HEK293 (cell line): ENCODE results near the gene CRYZL1.
A peak's percentile ranks its signal among the peaks of the same experiment; 100 is the strongest.

Source experiments
- CTCF ChIA-PET: fragments of 350-600 bp; formaldehyde crosslinking; extraction: SDS; loops from one replicate; lab custom pipeline; 2021; ENCODE audit warnings: antibody characterized with exemption; lab: Yijun Ruan, JAX
- POLR2A ChIA-PET: fragments of 300-600 bp; formaldehyde crosslinking; extraction: SDS; loops from one replicate; lab custom pipeline; 2020; ENCODE audit warnings: antibody characterized with exemption, inconsistent platforms; lab: Yijun Ruan, JAX
- H3K27ac ChIP-seq: fragments of 200-500 bp; sonication (Bioruptor generic); 2 replicates; pipeline ENCODE4 v1.5.1; 2014; ENCODE audit warnings: low read depth, low read length, control low read depth, inconsistent platforms; ENCODE audit errors: extremely low read depth
- H3K36me3 ChIP-seq, 2 experiments: fragments of 200-500 bp in 1 of 2; sonication (Bioruptor generic) in 1 of 2; 1 replicate in 1 of 2; 2 replicates in 1 of 2; pipeline ENCODE4 v1.5.1; 2014 to 2017; ENCODE audit warnings: inconsistent platforms in 2 of 2, low read length in 2 of 2; ENCODE audit not compliant: control insufficient read depth in 2 of 2, insufficient read depth in 1 of 2
- H3K4me1 ChIP-seq: fragments of 200-500 bp; sonication (Bioruptor generic); 2 replicates; pipeline ENCODE4 v1.5.1; 2014; ENCODE audit warnings: mild to moderate bottlenecking, low read length, inconsistent platforms; ENCODE audit not compliant: control insufficient read depth, insufficient read depth
- H3K4me3 ChIP-seq: 2 replicates; pipeline ENCODE4 v1.5.1; 2011; ENCODE audit warnings: low read depth, mild to moderate bottlenecking, control low read depth, low read length, moderate library complexity
- H3K9me3 ChIP-seq: fragments of 200-500 bp; sonication (Bioruptor generic); 2 replicates; pipeline ENCODE4 v1.5.1; 2014; ENCODE audit warnings: low read depth, low read length, inconsistent platforms; ENCODE audit not compliant: control insufficient read depth, insufficient read depth
- ZBTB6 ChIP-seq: fragments of 450-650 bp; formaldehyde crosslinking; IDR thresholded peaks from 2 replicates; pipeline ENCODE4 v1.5.1; 2017; ENCODE audit warnings: missing biosample characterization, missing genetic modification characterization
- ZNF157 ChIP-seq: fragments of 450-650 bp; formaldehyde crosslinking; IDR thresholded peaks from 2 replicates; pipeline ENCODE4 v1.5.1; 2016; ENCODE audit warnings: missing biosample characterization, missing genetic modification characterization
- ZNF239 ChIP-seq: fragments of 450-650 bp; formaldehyde crosslinking; IDR thresholded peaks from 2 replicates; pipeline ENCODE4 v1.5.1; 2016; ENCODE audit warnings: missing biosample characterization, missing genetic modification characterization
- ZNF280D ChIP-seq: fragments of 450-650 bp; formaldehyde crosslinking; IDR thresholded peaks from 2 replicates; pipeline ENCODE4 v1.5.1; 2016; ENCODE audit warnings: missing biosample characterization, missing genetic modification characterization
- ZNF362 ChIP-seq: fragments of 450-650 bp; formaldehyde crosslinking; IDR thresholded peaks from 2 replicates; pipeline ENCODE4 v1.5.1; 2016; ENCODE audit warnings: missing biosample characterization, missing genetic modification characterization
- ZNF555 ChIP-seq: fragments of 450-650 bp; formaldehyde crosslinking; conservative IDR thresholded peaks from 2 replicates; pipeline ENCODE4 v1.5.1; 2017; ENCODE audit warnings: missing biosample characterization, mild to moderate bottlenecking, missing genetic modification characterization, inconsistent platforms
- ZNF558 ChIP-seq: fragments of 450-650 bp; formaldehyde crosslinking; IDR thresholded peaks from 2 replicates; pipeline ENCODE4 v1.5.1; 2016; ENCODE audit warnings: missing biosample characterization, missing genetic modification characterization
- ZNF626 ChIP-seq: fragments of 450-650 bp; sonication (Bioruptor Pico); formaldehyde crosslinking; IDR thresholded peaks from 2 replicates; pipeline ENCODE4 v1.5.1; 2018; ENCODE audit warnings: missing biosample characterization, missing genetic modification characterization, inconsistent platforms
- ZSCAN5A ChIP-seq: fragments of 450-650 bp; formaldehyde crosslinking; IDR thresholded peaks from 2 replicates; pipeline ENCODE4 v1.5.1; 2016; ENCODE audit warnings: missing biosample characterization, missing genetic modification characterization

The CRYZL1 gene

GRCh38 chr21:33558777-33559421 is 82.6 kb downstream of the CRYZL1 start (continued):
- no peak for TF ChIP-seq ZNF280D (tag by site-specific recombination)

GRCh38 chr21:33557447-33557846 is 84.1 kb downstream of the CRYZL1 start:
- Histone ChIP-seq H3K4me3 (no peak overlapping the region), H3K27ac (no peak overlapping the region), H3K9me3 (no peaks in the 10 kb centered on the region), H3K36me3 (peaks cover 80 to 97% of the 10 kb centered on the region in 2 experiments), H3K4me1 (no peaks in the 10 kb centered on the region)
- ChIA-PET CTCF (interaction anchor here (0.5 to 1.3 kb wide), 3 partner anchors 25 to 359 kb away, joined by 3 to 4 read pairs (median 4); no protein-coding TSS in a partner anchor), POLR2A (interaction anchor here (0.5 to 1.1 kb wide), 4 partner anchors 10 to 81 kb away, joined by 3 to 6 read pairs (median 4); no protein-coding TSS in a partner anchor)
- TF ChIP-seq ZNF157 (tag by site-specific recombination), result peak; percentile 84
- no peak for TF ChIP-seq ZBTB6 (tag by site-specific recombination)

- H3K27ac ChIP-seq, result no peak overlapping the region
Measured at GRCh38 chr21:33554982-33555344, 86.6 kb downstream of the CRYZL1 start.

More at GRCh38 chr21:33554982-33555344, 86.6 kb downstream of the CRYZL1 start:
- no peak overlapping the region for H3K4me3 ChIP-seq
- ChIA-PET CTCF (interaction anchor here (1.1 kb wide), 1 partner anchor 11 kb away, joined by 3 read pairs; no protein-coding TSS in a partner anchor), POLR2A (interaction anchor here (2.2 kb wide), 1 partner anchor 12 kb away, joined by 6 read pairs; the partner anchor contains the start of gene SON)
- peaks cover 58 to 99% of the 10 kb centered on the region in 2 experiments for H3K36me3 ChIP-seq
- H3K4me1 ChIP-seq, result no peaks in the 10 kb centered on the region
- TF ChIP-seq ZNF555 (tag by site-specific recombination) (no peak), ZNF362 (tag by site-specific recombination) (no peak), ZSCAN5A (tag by site-specific recombination) (no peak), ZNF626 (tag by site-specific recombination) (no peak), ZNF239 (tag by site-specific recombination) (no peak), ZNF558 (tag by site-specific recombination) (no peak)
- no peaks in the 10 kb centered on the region for H3K9me3 ChIP-seq
